ENCODE measurements around the gene KDM7A.

KDM7A gene

GRCh38 chr7:140051820-140052219, 125.0 kb downstream of the KDM7A start:
- no peak overlapping the region for H3K4me3 ChIP-seq (ENCODE audit: low read length)
- no peak for DNase-seq (ENCODE audit: low read depth)
- no peak for TF ChIP-seq CTCF (IDR thresholded peaks at IDR 0.05; ENCODE audit: insufficient read depth, low read depth, low read length, missing control alignments)

GRCh38 chr7:140050100-140050499, 126.7 kb downstream of the KDM7A start:
- no peak for DNase-seq (ENCODE audit: low read depth)
- no peak overlapping the region for H3K4me3 ChIP-seq (ENCODE audit: low read length)
- no peak for TF ChIP-seq CTCF (IDR thresholded peaks at IDR 0.05; ENCODE audit: insufficient read depth, low read depth, low read length, missing control alignments)

- TF ChIP-seq CTCF (IDR thresholded peaks at IDR 0.05; ENCODE audit: insufficient read depth, low read depth, low read length, missing control alignments) = no peak
- no peak for DNase-seq (ENCODE audit: low read depth)
These were observed 127.3 kb downstream of the KDM7A start for GRCh38 chr7:140049339-140050024.

GRCh38 chr7:140048989-140049338, 127.8 kb downstream of the KDM7A start:
- TF ChIP-seq CTCF (IDR thresholded peaks at IDR 0.05; ENCODE audit: insufficient read depth, low read depth, low read length, missing control alignments) = no peak
- no peak for DNase-seq (ENCODE audit: low read depth)
- H3K4me3 ChIP-seq (ENCODE audit: low read length) = no peak overlapping the region

More at GRCh38 chr7:140049339-140050024, 127.3 kb downstream of the KDM7A start:
- no peak overlapping the region for H3K4me3 ChIP-seq (ENCODE audit: low read length)

GRCh38 chr7:140048138-140048537, 128.6 kb downstream of the KDM7A start:
- DNase-seq (ENCODE audit: low read depth) = no peak
- no peak overlapping the region for H3K4me3 ChIP-seq (ENCODE audit: low read length)
- no peak for TF ChIP-seq CTCF (IDR thresholded peaks at IDR 0.05; ENCODE audit: insufficient read depth, low read depth, low read length, missing control alignments)

GRCh38 chr7:140047197-140047596, 129.6 kb downstream of the KDM7A start:
- no peak for DNase-seq (ENCODE audit: low read depth)
- no peak for TF ChIP-seq CTCF (IDR thresholded peaks at IDR 0.05; ENCODE audit: insufficient read depth, low read depth, low read length, missing control alignments)
- H3K4me3 ChIP-seq (ENCODE audit: low read length) = no peak overlapping the region

- no peak for DNase-seq (ENCODE audit: low read depth)
- TF ChIP-seq CTCF (IDR thresholded peaks at IDR 0.05; ENCODE audit: insufficient read depth, low read depth, low read length, missing control alignments) = no peak
- no peak overlapping the region for H3K4me3 ChIP-seq (ENCODE audit: low read length)
These were observed 131.1 kb downstream of the KDM7A start for GRCh38 chr7:140045697-140046096.

Measured in epithelial cell of esophagus (primary cell).